Caco-2 (cell line): Measurements from ENCODE around the gene CPA3. TPM values are rescaled to one million over a fixed set of nuclear protein-coding genes. Genes with fewer than 3 reads are reported as not detected.

Experiments used
- BruUV-seq: library from RNA; stranded (reverse); fragments of 400-500 nt; replicated peaks from 2 replicates; lab custom pipeline; 2021; lab: Mats Ljungman, UMichigan
- CTCF ChIA-PET: fragments of 300-600 bp; sonication (Branson Sonifier 250); formaldehyde crosslinking; loops from one replicate; lab custom pipeline; 2022; ENCODE audit warnings: antibody characterized with exemption; lab: Charles Lee
- POLR2A ChIA-PET: fragments of 300-600 bp; sonication (Branson Sonifier 250); formaldehyde crosslinking; loops from one replicate; lab custom pipeline; 2022; ENCODE audit warnings: antibody characterized with exemption; lab: Charles Lee
- DNase-seq, 2 experiments: peaks; one replicate each; pipeline versions ENCODE4 v3.0.0 to v3.0.0-alpha.2; 2020 to 2022
- H3K27me3 ChIP-seq: replicated peaks from 2 replicates; pipeline ENCODE4 v1.6.0; 2011; ENCODE audit warnings: low read length; ENCODE audit not compliant: control insufficient read depth, insufficient read depth
- H3K36me3 ChIP-seq: 2 replicates; pipeline ENCODE4 v1.5.1; 2011; ENCODE audit warnings: low read length; ENCODE audit not compliant: control insufficient read depth, insufficient read depth
- H3K4me1 ChIP-seq: fragments of 250-450 bp; sonication (Bioruptor Pico); 2 replicates; pipeline ENCODE4 v1.5.1; 2020; ENCODE audit warnings: mild to moderate bottlenecking
- H3K4me3 ChIP-seq: 2 replicates; pipeline ENCODE4 v1.5.1; 2011; ENCODE audit warnings: low read depth, mild to moderate bottlenecking, control low read depth, low read length
- H3K9me3 ChIP-seq: fragments of 250-450 bp; sonication (Bioruptor Pico); 2 replicates; pipeline ENCODE4 v1.5.1; 2020; ENCODE audit warnings: mild to moderate bottlenecking, moderate library complexity
- H3K27ac Mint-ChIP-seq: one replicate; pipeline ENCODE4 v1.8.0; 2022; ENCODE audit warnings: mixed read lengths; ENCODE audit not compliant: unreplicated experiment
- H3K27me3 Mint-ChIP-seq: one replicate; pipeline ENCODE4 v1.8.0; 2022; ENCODE audit warnings: mixed read lengths; ENCODE audit not compliant: insufficient read depth, unreplicated experiment
- H3K36me3 Mint-ChIP-seq: one replicate; pipeline ENCODE4 v1.8.0; 2022; ENCODE audit warnings: mild to moderate bottlenecking, mixed read lengths; ENCODE audit not compliant: insufficient read depth, unreplicated experiment
- H3K4me1 Mint-ChIP-seq: one replicate; pipeline ENCODE4 v1.8.0; 2022; ENCODE audit warnings: low read depth, mixed read lengths; ENCODE audit not compliant: unreplicated experiment
- H3K4me3 Mint-ChIP-seq: one replicate; pipeline ENCODE4 v1.8.0; 2022; ENCODE audit warnings: mild to moderate bottlenecking, moderate library complexity, mixed read lengths; ENCODE audit not compliant: unreplicated experiment
- H3K9me3 Mint-ChIP-seq: one replicate; pipeline ENCODE4 v1.8.0; 2022; ENCODE audit warnings: mixed read lengths; ENCODE audit not compliant: unreplicated experiment
- intact Hi-C: fragments of 100-400 bp; cut with micrococcal nuclease; formaldehyde crosslinking; loops from one replicate; pipeline ENCODE4 v1.10.0; 2022; ENCODE audit not compliant: unreplicated experiment
- total RNA-seq: library from RNA; stranded (reverse); gene quantifications from 2 replicates; pipeline ENCODE4 v1.2.3, GENCODE V29; 2022
- TF ChIP-seq, protein P1 (sequence below), 2 experiments: fragments of 200-600 bp in 1 of 2; IDR thresholded peaks; 1 replicate in 1 of 2; 2 replicates in 1 of 2; pipeline versions ENCODE4 v1.5.1 to v1.8.0; 2011 to 2022; ENCODE audit warnings: antibody characterized with exemption in 1 of 2, control low read depth in 1 of 2, inconsistent platforms in 1 of 2, low read depth in 1 of 2, low read length in 1 of 2, mild to moderate bottlenecking in 1 of 2, moderate library complexity in 1 of 2; ENCODE audit not compliant: insufficient read depth in 1 of 2, severe bottlenecking in 1 of 2, unreplicated experiment in 1 of 2

CPA3 gene
- total RNA-seq, 1 experiment from 2014 or later: not detected

DNA sequence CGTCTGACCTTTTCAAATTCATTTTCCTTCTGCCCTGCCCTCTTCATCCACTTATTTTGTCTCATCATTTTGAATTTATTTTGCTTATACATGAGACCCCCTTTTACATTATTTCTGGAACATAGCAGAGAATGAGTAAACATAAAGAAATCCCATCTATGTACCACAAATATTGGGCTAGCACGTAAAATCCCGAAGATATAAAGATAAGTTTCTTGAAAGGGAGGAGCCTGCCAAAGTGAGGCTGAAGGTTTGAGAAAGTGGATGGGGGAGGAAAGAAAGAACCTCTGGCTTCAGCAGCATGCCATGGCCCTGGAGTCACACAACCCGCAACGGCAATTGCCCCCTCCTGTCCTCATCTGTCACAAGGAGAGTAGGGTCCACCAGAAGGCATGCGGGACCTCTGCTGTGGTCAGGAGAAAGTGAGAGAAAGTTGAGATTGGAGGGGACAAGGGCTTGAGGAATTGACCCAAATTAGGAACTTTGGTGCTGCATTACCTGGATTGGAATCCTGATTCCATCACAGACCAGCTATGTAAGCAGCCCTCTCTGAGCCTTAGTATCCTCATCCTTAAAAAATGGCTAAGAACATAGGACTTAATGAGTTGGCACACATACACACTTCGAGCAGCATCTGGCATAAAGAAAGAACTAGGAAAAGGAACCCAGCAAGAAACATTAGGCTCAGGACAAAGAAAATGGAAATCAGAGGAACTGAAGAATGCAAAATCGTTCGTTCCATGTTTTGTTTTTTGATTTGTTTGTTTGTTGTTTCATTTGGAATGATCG lies 72.6 kb downstream of the CPA3 start:
- POLR2A ChIA-PET: no interaction called here
- peaks cover 32% of the 10 kb centered on the region for H3K27me3 Mint-ChIP-seq
- no peak overlapping the region for H3K27ac Mint-ChIP-seq
- CTCF ChIA-PET: no interaction called here
- H3K4me3 Mint-ChIP-seq: no peak overlapping the region
- no peaks in the 10 kb centered on the region for H3K4me1 Mint-ChIP-seq
- DNase-seq: no peak
- TF ChIP-seq, protein P1, sequence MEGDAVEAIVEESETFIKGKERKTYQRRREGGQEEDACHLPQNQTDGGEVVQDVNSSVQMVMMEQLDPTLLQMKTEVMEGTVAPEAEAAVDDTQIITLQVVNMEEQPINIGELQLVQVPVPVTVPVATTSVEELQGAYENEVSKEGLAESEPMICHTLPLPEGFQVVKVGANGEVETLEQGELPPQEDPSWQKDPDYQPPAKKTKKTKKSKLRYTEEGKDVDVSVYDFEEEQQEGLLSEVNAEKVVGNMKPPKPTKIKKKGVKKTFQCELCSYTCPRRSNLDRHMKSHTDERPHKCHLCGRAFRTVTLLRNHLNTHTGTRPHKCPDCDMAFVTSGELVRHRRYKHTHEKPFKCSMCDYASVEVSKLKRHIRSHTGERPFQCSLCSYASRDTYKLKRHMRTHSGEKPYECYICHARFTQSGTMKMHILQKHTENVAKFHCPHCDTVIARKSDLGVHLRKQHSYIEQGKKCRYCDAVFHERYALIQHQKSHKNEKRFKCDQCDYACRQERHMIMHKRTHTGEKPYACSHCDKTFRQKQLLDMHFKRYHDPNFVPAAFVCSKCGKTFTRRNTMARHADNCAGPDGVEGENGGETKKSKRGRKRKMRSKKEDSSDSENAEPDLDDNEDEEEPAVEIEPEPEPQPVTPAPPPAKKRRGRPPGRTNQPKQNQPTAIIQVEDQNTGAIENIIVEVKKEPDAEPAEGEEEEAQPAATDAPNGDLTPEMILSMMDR (IDR thresholded peaks at IDR 0.05; ENCODE audit: insufficient read depth in 1 of 2, low read depth in 1 of 2, low read length in 1 of 2, severe bottlenecking in 1 of 2, unreplicated experiment in 1 of 2): no peak
- intact Hi-C loops: no loop called here
- Histone ChIP-seq H3K4me3 (no peak overlapping the region), H3K4me1 (no peaks in the 10 kb centered on the region), H3K36me3 (no peaks in the 10 kb centered on the region), H3K9me3 (no peaks in the 10 kb centered on the region), H3K27me3 (no peaks in the 10 kb centered on the region; the same call in 1 of the 2 replicates)
- BruUV-seq: no TSS peak
- H3K36me3 Mint-ChIP-seq: no peaks in the 10 kb centered on the region
- no peaks in the 10 kb centered on the region for H3K9me3 Mint-ChIP-seq

DNA sequence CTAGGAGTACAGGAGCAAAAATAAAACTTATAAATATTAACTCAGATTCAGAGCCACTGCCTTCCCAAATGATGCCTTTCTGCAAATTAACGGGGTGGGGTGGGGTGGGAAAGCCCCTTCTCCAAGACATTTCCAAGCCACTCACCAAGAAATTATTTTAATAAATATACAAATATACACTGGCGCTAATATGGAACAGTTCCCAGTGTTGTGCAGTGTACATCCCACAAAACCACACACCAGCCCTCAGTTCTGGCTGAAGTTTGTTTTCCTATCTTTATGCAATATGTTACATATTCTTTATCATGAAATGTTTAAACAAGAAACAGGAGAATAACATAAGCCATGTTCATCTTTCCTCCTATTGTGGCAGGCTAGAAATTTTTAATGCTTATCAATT lies 73.2 kb downstream of the CPA3 start:
- H3K27ac Mint-ChIP-seq: no peak overlapping the region
- no peaks in the 10 kb centered on the region for H3K9me3 ChIP-seq
- no peaks in the 10 kb centered on the region for H3K36me3 Mint-ChIP-seq
- ChIA-PET CTCF (no interaction called here), POLR2A (no interaction called here)
- H3K27me3 ChIP-seq: no peaks in the 10 kb centered on the region; the same call in 1 of the 2 replicates
- DNase-seq: no peak
- H3K9me3 Mint-ChIP-seq: no peaks in the 10 kb centered on the region
- H3K4me3 Mint-ChIP-seq: no peak overlapping the region
- TF ChIP-seq, protein P1 (IDR thresholded peaks at IDR 0.05; ENCODE audit: insufficient read depth in 1 of 2, low read depth in 1 of 2, low read length in 1 of 2, severe bottlenecking in 1 of 2, unreplicated experiment in 1 of 2): no peak
- H3K27me3 Mint-ChIP-seq: peaks cover 30% of the 10 kb centered on the region
- H3K4me3 ChIP-seq: no peak overlapping the region
- no TSS peak for BruUV-seq
- H3K36me3 ChIP-seq: no peaks in the 10 kb centered on the region
- H3K4me1 Mint-ChIP-seq: no peaks in the 10 kb centered on the region
- no peaks in the 10 kb centered on the region for H3K4me1 ChIP-seq
- intact Hi-C loops: no loop called here

DNA sequence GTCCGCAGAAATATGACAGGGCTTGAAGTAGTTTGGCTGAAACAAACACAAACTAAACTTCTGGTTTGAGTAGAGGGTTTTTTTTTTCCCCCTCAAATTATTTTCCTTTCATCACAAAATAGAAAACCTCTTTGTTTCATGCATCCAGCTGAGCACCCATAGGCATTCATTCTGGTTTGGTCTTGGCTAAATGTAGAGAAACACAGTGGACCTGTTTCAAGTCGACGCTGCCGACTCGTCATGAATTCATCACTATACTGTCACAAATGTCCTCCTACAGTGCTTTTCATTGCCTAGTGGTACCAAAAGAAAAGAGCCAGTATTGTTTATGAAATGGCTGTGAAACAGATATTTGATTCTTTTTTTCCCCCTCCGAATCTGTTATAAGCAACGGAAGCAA lies 73.8 kb downstream of the CPA3 start:
- no peak overlapping the region for H3K4me3 ChIP-seq
- no peaks in the 10 kb centered on the region for H3K9me3 ChIP-seq
- Mint-ChIP-seq H3K9me3 (no peaks in the 10 kb centered on the region), H3K4me3 (no peak overlapping the region), H3K27me3 (peaks cover 30% of the 10 kb centered on the region), H3K36me3 (no peaks in the 10 kb centered on the region), H3K4me1 (no peaks in the 10 kb centered on the region), H3K27ac (no peak overlapping the region)
- ChIA-PET POLR2A (no interaction called here), CTCF (no interaction called here)
- H3K27me3 ChIP-seq: no peaks in the 10 kb centered on the region; the same call in 1 of the 2 replicates
- no peak for DNase-seq
- H3K36me3 ChIP-seq: no peaks in the 10 kb centered on the region
- no TSS peak for BruUV-seq
- intact Hi-C loops: no loop called here
- TF ChIP-seq, protein P1 (IDR thresholded peaks at IDR 0.05; ENCODE audit: insufficient read depth in 1 of 2, low read depth in 1 of 2, low read length in 1 of 2, severe bottlenecking in 1 of 2, unreplicated experiment in 1 of 2): no peak
- no peaks in the 10 kb centered on the region for H3K4me1 ChIP-seq
